GM12878 (cell line): ENCODE results near the gene HESX1. TPM values are rescaled to one million over a fixed set of nuclear protein-coding genes. Genes with fewer than 3 reads are reported as not detected.

Source experiments
- ATAC-seq: fragments of 200-7000 bp; cut with Tn5 transposase; 3 replicates; pipeline ENCODE4 v1.9.1; 2020; ENCODE audit warnings: mild to moderate bottlenecking, moderate library complexity
- BruUV-seq: library from RNA; stranded (reverse); fragments of 400-500 nt; replicated peaks from 2 replicates; lab custom pipeline; 2021; lab: Mats Ljungman, UMichigan
- CTCF ChIA-PET: fragments of 300-600 bp; sonication (Branson Sonifier 250); formaldehyde crosslinking; extraction: SDS; loops from one replicate; lab custom pipeline; 2021; ENCODE audit warnings: inconsistent platforms; lab: Yijun Ruan, JAX
- POLR2A ChIA-PET: fragments of 350-600 bp; formaldehyde crosslinking; extraction: SDS; loops from one replicate; lab custom pipeline; 2021; ENCODE audit warnings: inconsistent platforms; lab: Charles Lee
- RAD21 ChIA-PET: fragments of 300-600 bp; sonication (Branson Sonifier 250); formaldehyde crosslinking; loops from one replicate; lab custom pipeline; 2023; ENCODE audit warnings: antibody characterized with exemption; ENCODE audit not compliant: unreplicated experiment; lab: Charles Lee
- SMC1A ChIA-PET: fragments of 300-600 bp; sonication (Branson Sonifier 250); formaldehyde crosslinking; loops from one replicate; lab custom pipeline; 2023; ENCODE audit not compliant: unreplicated experiment, uncharacterized antibody; lab: Charles Lee
- DNase-seq: peaks from one replicate; pipeline ENCODE4 v3.0.0-alpha.2; 2011; ENCODE audit warnings: low read depth, low spot score
- FAIRE-seq: peaks from 3 replicates; lab custom pipeline; 2011; peaks lifted over from hg19 to GRCh38; lab: Jason Lieb, UNC
- H2AFZ ChIP-seq: 2 replicates; pipeline ENCODE4 v1.6.0; 2011; ENCODE audit warnings: low read depth, low read length, control low read depth; ENCODE audit not compliant: control insufficient read depth
- H3K27ac ChIP-seq: 2 replicates; pipeline ENCODE4 v1.5.1; 2011; ENCODE audit warnings: control low read depth; ENCODE audit not compliant: control insufficient read depth, insufficient read depth
- H3K27me3 ChIP-seq, 2 experiments: replicated peaks in 1 of 2; 2 replicates each; pipeline versions ENCODE4 v1.6.0 to v1.6.1; 2011; ENCODE audit warnings: low read length in 1 of 2; ENCODE audit not compliant: control insufficient read depth in 2 of 2, insufficient read depth in 2 of 2
- H3K36me3 ChIP-seq, 2 experiments: 2 replicates each; pipeline ENCODE4 v1.5.1; 2011; ENCODE audit warnings: low read length in 1 of 2; ENCODE audit not compliant: control insufficient read depth in 2 of 2, insufficient read depth in 2 of 2
- H3K4me1 ChIP-seq: 2 replicates; pipeline ENCODE4 v1.6.1; 2011; ENCODE audit warnings: mild to moderate bottlenecking, low read length, moderate library complexity, mixed read lengths; ENCODE audit not compliant: control insufficient read depth, insufficient read depth
- H3K4me2 ChIP-seq: 2 replicates; pipeline ENCODE4 v1.6.0; 2011; ENCODE audit warnings: control low read depth; ENCODE audit not compliant: control insufficient read depth, insufficient read depth
- H3K4me3 ChIP-seq: fragments of 200-600 bp; sonication (generic); 2 replicates; pipeline ENCODE4 v1.5.1; 2016
- H3K79me2 ChIP-seq: 2 replicates; pipeline ENCODE4 v1.6.0; 2011; ENCODE audit warnings: low read length; ENCODE audit not compliant: control insufficient read depth, insufficient read depth
- H3K9ac ChIP-seq: 2 replicates; pipeline ENCODE4 v1.8.0; 2011; ENCODE audit warnings: low read length, control low read depth, mixed read lengths; ENCODE audit not compliant: control insufficient read depth, insufficient read depth
- H3K9me3 ChIP-seq: replicated peaks from 3 replicates; pipeline ENCODE4 v1.5.1; 2011; ENCODE audit warnings: mild to moderate bottlenecking, low read length; ENCODE audit not compliant: control insufficient read depth, insufficient read depth
- H4K20me1 ChIP-seq: 2 replicates; pipeline ENCODE4 v1.6.0; 2011; ENCODE audit not compliant: control insufficient read depth, insufficient read depth
- BHLHE40 ChIP-seq, 2 experiments: fragments of 450-650 bp in 1 of 2; IDR thresholded peaks; 2 replicates each; pipeline ENCODE4 v1.6.1; 2011 to 2017; ENCODE audit warnings: low read depth in 2 of 2, borderline replicate concordance in 1 of 2, improper control_type of control experiment in 1 of 2, low read length in 1 of 2, mild to moderate bottlenecking in 1 of 2
- GABPA ChIP-seq: IDR thresholded peaks from 2 replicates; pipeline ENCODE4 v1.6.1; 2014; ENCODE audit warnings: antibody characterized with exemption, low read depth, mild to moderate bottlenecking, inconsistent platforms
- NR2F1 ChIP-seq: fragments of 450-650 bp; conservative IDR thresholded peaks from 2 replicates; pipeline ENCODE4 v1.6.1; 2017; ENCODE audit warnings: mild to moderate bottlenecking
- SIX5 ChIP-seq: IDR thresholded peaks from 2 replicates; pipeline ENCODE4 v1.6.1; 2011; ENCODE audit warnings: mild to moderate bottlenecking, low read depth, low read length, moderate library complexity; ENCODE audit not compliant: severe bottlenecking
- WGBS: methylation state at CpG from one replicate; pipeline ENCODE4 v1.1.6; 2016; ENCODE audit warnings: low lambda C conversion rate; ENCODE audit not compliant: insufficient replicate concordance, insufficient coverage; ENCODE audit errors: missing lambda C conversion rate; 5-methylcytosine and 5-hydroxymethylcytosine counted together
- in situ Hi-C: fragments of 300-500 bp; cut with MboI; formaldehyde crosslinking; loops from 9 replicates; pipeline ENCODE4 v1.14.3; 2018; ENCODE audit warnings: mixed read lengths
- intact Hi-C: fragments of 100-400 bp; cut with micrococcal nuclease; formaldehyde crosslinking; loops from one replicate; pipeline ENCODE4 v1.14.2; 2022; ENCODE audit not compliant: unreplicated experiment
- polyA plus RNA-seq, 11 experiments: library from polyadenylated mRNA; depleted of rRNA in 4 of 11; unstranded in 6 of 11; stranded (reverse) in 5 of 11; fragments of >200 nt; fragmentation: Nextera tagmentation in 4 of 11; fragmentation: Illumina TruSeq in 1 of 11; extraction: Ambion mirVana in 4 of 11; extraction: Trizol in 1 of 11; gene quantifications; 1 replicate in 1 of 11; 2 replicates in 10 of 11; pipeline versions ENCODE4 v1.2.1 to v1.2.3, GENCODE V29; 2011 to 2016; ENCODE audit warnings: inconsistent platforms in 2 of 11, missing spikeins in 2 of 11, low read depth in 1 of 11
- total RNA-seq, 4 experiments: library from RNA; depleted of rRNA in 3 of 4; stranded (reverse); fragments of >200 nt in 3 of 4; fragmentation: Illumina TruSeq in 1 of 4; extraction: Trizol in 1 of 4; gene quantifications; 2 replicates each; pipeline versions ENCODE4 v1.2.1 to v1.2.3, GENCODE V29; 2013 to 2021
- TF ChIP-seq, protein P1 (sequence below): fragments of 450-650 bp; IDR thresholded peaks from 2 replicates; pipeline ENCODE4 v1.6.1; 2017; ENCODE audit warnings: low read depth, mild to moderate bottlenecking, moderate library complexity

HESX1 gene
- total and polyA plus RNA-seq, 10 of the 15 experiments (the other 5 are each of a cell fraction or from before 2014, with no cell fraction given), result 2.5 to 5.9 (median 4.3) TPM

DNA sequence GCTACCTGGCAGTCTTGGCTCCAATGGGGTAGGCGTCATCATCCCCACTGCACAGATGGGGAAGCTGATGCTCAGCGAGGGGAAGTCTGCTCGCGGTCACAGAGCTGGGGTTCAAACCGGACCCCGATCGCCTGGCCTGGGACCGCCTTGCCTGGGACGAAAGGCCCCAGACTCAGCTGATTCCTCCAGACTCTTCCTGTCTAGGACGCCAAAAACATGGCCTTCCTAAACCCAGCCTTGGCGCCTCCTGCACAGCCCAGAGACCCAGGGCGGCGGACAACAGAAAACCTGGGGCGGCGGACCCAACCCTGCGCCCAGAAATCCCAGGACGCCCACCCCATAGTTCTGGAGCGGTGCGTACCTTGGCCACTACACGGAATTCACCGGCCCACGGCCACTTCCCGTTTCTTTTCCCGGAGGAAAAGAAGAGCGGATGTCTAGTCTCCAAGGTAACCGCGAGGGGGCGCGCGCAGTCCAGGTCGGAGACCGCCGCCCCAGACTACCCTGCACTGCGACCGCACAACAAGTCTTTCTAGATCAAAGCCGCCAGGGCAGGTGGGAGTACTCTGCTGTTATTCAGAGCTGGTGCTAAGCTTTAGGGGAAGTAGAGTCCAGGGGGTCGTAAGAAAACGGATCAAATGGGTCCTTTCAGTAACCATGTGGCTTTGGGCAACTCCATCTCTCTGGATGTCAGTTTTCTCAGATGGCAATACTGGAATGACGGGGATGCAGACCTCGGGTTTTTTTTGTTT is 29.7 kb downstream of the HESX1 start (continued):
- TF ChIP-seq GABPA (no peak), BHLHE40 (IDR thresholded peaks at IDR 0.05; ENCODE audit: borderline replicate concordance in 1 of 2, low read depth in 2 of 2, low read length in 1 of 2) (peak in 1 of 2 experiments; percentile 6; a peak in 1 of 4 replicates)
- TF ChIP-seq, protein P1, sequence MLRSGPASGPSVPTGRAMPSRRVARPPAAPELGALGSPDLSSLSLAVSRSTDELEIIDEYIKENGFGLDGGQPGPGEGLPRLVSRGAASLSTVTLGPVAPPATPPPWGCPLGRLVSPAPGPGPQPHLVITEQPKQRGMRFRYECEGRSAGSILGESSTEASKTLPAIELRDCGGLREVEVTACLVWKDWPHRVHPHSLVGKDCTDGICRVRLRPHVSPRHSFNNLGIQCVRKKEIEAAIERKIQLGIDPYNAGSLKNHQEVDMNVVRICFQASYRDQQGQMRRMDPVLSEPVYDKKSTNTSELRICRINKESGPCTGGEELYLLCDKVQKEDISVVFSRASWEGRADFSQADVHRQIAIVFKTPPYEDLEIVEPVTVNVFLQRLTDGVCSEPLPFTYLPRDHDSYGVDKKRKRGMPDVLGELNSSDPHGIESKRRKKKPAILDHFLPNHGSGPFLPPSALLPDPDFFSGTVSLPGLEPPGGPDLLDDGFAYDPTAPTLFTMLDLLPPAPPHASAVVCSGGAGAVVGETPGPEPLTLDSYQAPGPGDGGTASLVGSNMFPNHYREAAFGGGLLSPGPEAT, result peak; percentile 90

DNA sequence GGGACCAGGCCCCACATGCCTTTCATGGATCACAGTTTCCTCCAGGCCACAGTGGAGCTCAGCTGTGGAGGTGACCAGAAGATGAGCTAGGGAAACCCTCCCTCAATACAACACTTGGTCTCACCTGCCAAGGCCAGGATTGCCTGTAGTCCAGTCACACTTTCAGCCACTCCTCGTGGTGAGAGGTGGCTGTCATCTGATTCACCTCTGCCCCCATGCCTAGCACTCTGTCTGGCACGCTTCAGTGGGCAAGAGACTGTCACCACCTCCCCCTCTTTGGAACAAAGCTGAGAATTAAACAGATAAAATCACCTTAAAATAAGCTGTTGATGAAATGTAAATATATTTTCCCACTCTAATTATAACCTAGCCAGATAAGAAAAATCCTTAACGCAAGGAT is 30.7 kb downstream of the HESX1 start:
- H3K27ac ChIP-seq, result no peak overlapping the region
- CTCF ChIA-PET, result interaction anchor here (0.6 to 3.4 kb wide), 22 partner anchors 9 to 688 kb away, joined by 3 to 23 read pairs (median 4); no protein-coding TSS in a partner anchor
- H3K4me1 ChIP-seq, result 0 out of 2 replicates have a peak, but pooled peaks cover 4% of the 10 kb centered on the region
- H2AFZ ChIP-seq, result no peak overlapping the region
- DNase-seq (no peak), ATAC-seq (peak; percentile 13; the same call in 1 of the 3 replicates), FAIRE-seq (no peak)
- TF ChIP-seq SIX5 (no peak), NR2F1 (peak; percentile 45; the same call in 1 of the 2 replicates)
- no peak overlapping the region for H3K4me2 ChIP-seq
- H3K79me2 ChIP-seq, result no peaks in the 10 kb centered on the region
- H3K27me3 ChIP-seq, result peaks cover 5% of the 10 kb centered on the region in 2 experiments; a peak in 3 of 4 replicates
- H4K20me1 ChIP-seq, result no peaks in the 10 kb centered on the region
- no peaks in the 10 kb centered on the region for H3K9me3 ChIP-seq
- WGBS, result 33% methylated on average over 3 of the region's 3 CpGs
- intact Hi-C loops, result loop anchor here (10.0 kb wide), 1 partner anchor 174 kb away; no protein-coding TSS in a partner anchor
- BruUV-seq, result no TSS peak
- in situ Hi-C loops, result no loop called here
- SMC1A ChIA-PET, result interaction anchor here (0.7 to 3.0 kb wide), 12 partner anchors 9 to 684 kb away, joined by 3 to 16 read pairs (median 4); no protein-coding TSS in a partner anchor
- RAD21 ChIA-PET, result interaction anchor here (0.7 to 2.6 kb wide), 9 partner anchors 9 to 228 kb away, joined by 3 to 8 read pairs (median 3); partner anchors contain the start of gene APPL1
- H3K36me3 ChIP-seq, result no peaks in the 10 kb centered on the region
- H3K9ac ChIP-seq, result no peak overlapping the region
- no peak overlapping the region for H3K4me3 ChIP-seq
- POLR2A ChIA-PET, result no interaction called here
